Stimulated activated CD8-positive, alpha-beta memory T cell treated with anti-CD3 and anti-CD28 coated beads, Interleukin-15, amount 100 ng/mL, for 24 hours (primary cell): ENCODE measurements around the gene IGLON5.

Source experiments
- DNase-seq: peaks from one replicate; pipeline ENCODE4 v3.0.0-alpha.2; 2020; ENCODE audit warnings: low read depth

IGLON5 gene

GRCh38 chr19:51339313-51339686 lies 27.9 kb downstream of the IGLON5 start:
- DNase-seq, result no peak

GRCh38 chr19:51339687-51340656 lies 28.5 kb downstream of the IGLON5 start:
- peak; percentile 90 for DNase-seq

GRCh38 chr19:51341066-51341465 lies 29.6 kb downstream of the IGLON5 start:
- DNase-seq, result no peak

- DNase-seq, result no peak
Observed at GRCh38 chr19:51341976-51342580, 30.6 kb downstream of the IGLON5 start, which contains the start of gene VSIG10L. VSIG10L (minus strand) TSS chr19:51342139; CDS start chr19:51342124, 15 bp downstream.

GRCh38 chr19:51342631-51343569 lies 31.5 kb downstream of the IGLON5 start:
- no peak for DNase-seq

GRCh38 chr19:51345076-51345620 lies 33.7 kb downstream of the IGLON5 start:
- DNase-seq, result no peak

- no peak for DNase-seq
Observed at GRCh38 chr19:51346742-51347141, 35.3 kb downstream of the IGLON5 start.

GRCh38 chr19:51347209-51347928 lies 35.9 kb downstream of the IGLON5 start:
- no peak for DNase-seq

GRCh38 chr19:51351266-51351990 lies 40.0 kb downstream of the IGLON5 start:
- no peak for DNase-seq

GRCh38 chr19:51352783-51353360 lies 41.4 kb downstream of the IGLON5 start:
- DNase-seq, result no peak

GRCh38 chr19:51354103-51354741 lies 42.8 kb downstream of the IGLON5 start:
- no peak for DNase-seq

- no peak for DNase-seq
Observed at GRCh38 chr19:51354742-51355148, 43.3 kb downstream of the IGLON5 start.

- no peak for DNase-seq
Observed at GRCh38 chr19:51356159-51356801, 44.8 kb downstream of the IGLON5 start.

GRCh38 chr19:51357952-51358351 lies 46.5 kb downstream of the IGLON5 start:
- DNase-seq, result no peak

GRCh38 chr19:51359294-51359693 lies 47.9 kb downstream of the IGLON5 start:
- no peak for DNase-seq

- DNase-seq, result no peak
Observed at GRCh38 chr19:51361239-51361638, 49.8 kb downstream of the IGLON5 start.

- no peak for DNase-seq
Observed at GRCh38 chr19:51364200-51365106, 53.0 kb downstream of the IGLON5 start.
